PC-3 (cell line): ENCODE results near the gene WNT7A. TPM values are rescaled to one million over a fixed set of nuclear protein-coding genes. Genes with fewer than 3 reads are reported as not detected.

ENCODE experiments used
- ATAC-seq: fragments of 200-7000 bp; cut with Tn5 transposase; 2 replicates; pipeline ENCODE4 v1.9.1; 2020; ENCODE audit warnings: mild to moderate bottlenecking, moderate library complexity
- BruUV-seq: library from RNA; stranded (reverse); fragments of 400-500 nt; replicated peaks from 2 replicates; lab custom pipeline; 2021; lab: Mats Ljungman, UMichigan
- CTCF ChIA-PET: fragments of 300-600 bp; sonication (Branson Sonifier 250); formaldehyde crosslinking; loops from one replicate; lab custom pipeline; 2022; ENCODE audit warnings: antibody characterized with exemption; lab: Charles Lee
- POLR2A ChIA-PET: fragments of 300-600 bp; sonication (Branson Sonifier 250); formaldehyde crosslinking; loops from one replicate; lab custom pipeline; 2022; ENCODE audit warnings: antibody characterized with exemption; ENCODE audit not compliant: unreplicated experiment; lab: Charles Lee
- DNase-seq: peaks from one replicate; pipeline ENCODE4 v3.0.0-alpha.2; 2015
- H2AFZ ChIP-seq: fragments of 300-600 bp; sonication (generic); 2 replicates; pipeline ENCODE4 v1.6.0; 2016; ENCODE audit warnings: antibody characterized with exemption, low read length
- H3F3A ChIP-seq: fragments of 300-600 bp; sonication (generic); one replicate; pipeline ENCODE4 v1.6.0; 2017; ENCODE audit warnings: antibody characterized with exemption, low read length, control low read depth, mild to moderate bottlenecking; ENCODE audit not compliant: unreplicated experiment
- H3K27ac ChIP-seq: fragments of 300-600 bp; sonication (generic); 2 replicates; pipeline ENCODE4 v1.5.1; 2016; ENCODE audit warnings: mild to moderate bottlenecking, low read length
- H3K27me3 ChIP-seq: fragments of 300-600 bp; sonication (generic); 2 replicates; pipeline ENCODE4 v1.6.1; 2016; ENCODE audit warnings: low read length, mixed read lengths
- H3K36me3 ChIP-seq: fragments of 300-600 bp; sonication (generic); 2 replicates; pipeline ENCODE4 v1.6.1; 2016; ENCODE audit warnings: low read depth, mixed run types, low read length, mixed read lengths
- H3K4me1 ChIP-seq: fragments of 300-600 bp; sonication (generic); 2 replicates; pipeline ENCODE4 v1.5.1; 2016; ENCODE audit warnings: low read length; ENCODE audit not compliant: insufficient read depth
- H3K4me2 ChIP-seq: fragments of 300-600 bp; sonication (generic); 2 replicates; pipeline ENCODE4 v1.6.0; 2016; ENCODE audit warnings: low read length
- H3K4me3 ChIP-seq: fragments of 300-600 bp; sonication (generic); 2 replicates; pipeline ENCODE4 v1.5.1; 2016; ENCODE audit warnings: mild to moderate bottlenecking, low read length, mixed read lengths
- H3K79me2 ChIP-seq: fragments of 300-600 bp; sonication (generic); 2 replicates; pipeline ENCODE4 v1.6.1; 2017; ENCODE audit warnings: low read length, mixed read lengths
- H3K9ac ChIP-seq: fragments of 300-600 bp; sonication (generic); 2 replicates; pipeline ENCODE4 v1.6.0; 2016; ENCODE audit warnings: mild to moderate bottlenecking, low read length
- H3K9me2 ChIP-seq: fragments of 300-600 bp; sonication (generic); replicated peaks from 2 replicates; pipeline ENCODE4 v1.6.1; 2016; ENCODE audit warnings: mixed run types, low read length, mixed read lengths
- H3K9me3 ChIP-seq: fragments of 300-600 bp; sonication (generic); 2 replicates; pipeline ENCODE4 v1.6.1; 2016; ENCODE audit warnings: low read length, mixed read lengths
- H4K20me1 ChIP-seq: fragments of 300-600 bp; sonication (generic); 2 replicates; pipeline ENCODE4 v1.6.1; 2016; ENCODE audit warnings: low read length, mixed read lengths
- CTCF ChIP-seq: fragments of 300-600 bp; sonication (generic); conservative IDR thresholded peaks from 2 replicates; pipeline ENCODE4 v1.5.1; 2017; ENCODE audit warnings: antibody characterized with exemption, low read depth, mild to moderate bottlenecking, low read length
- EZH2 ChIP-seq: fragments of 300-600 bp; sonication (generic); IDR thresholded peaks from one replicate; pipeline ENCODE4 v1.6.1; 2017; ENCODE audit warnings: antibody characterized with exemption, mild to moderate bottlenecking, low read length; ENCODE audit not compliant: unreplicated experiment
- EZH2phosphoT487 ChIP-seq: fragments of 300-600 bp; sonication (generic); IDR thresholded peaks from 2 replicates; pipeline ENCODE4 v1.6.1; 2018; ENCODE audit warnings: mild to moderate bottlenecking, antibody characterized with exemption, low read length, borderline replicate concordance
- intact Hi-C: fragments of 100-400 bp; cut with micrococcal nuclease; formaldehyde crosslinking; loops from 2 replicates; pipeline ENCODE4 v1.9.0; 2023
- total RNA-seq: library from RNA; depleted of rRNA; stranded (reverse); fragments of >200 nt; gene quantifications from 2 replicates; pipeline ENCODE4 v1.2.3, GENCODE V29; 2014

Gene WNT7A
- total RNA-seq, 1 experiment from 2014 or later, result 16.2 TPM

GRCh38 chr3:13898346-13898745 lies 18.5 kb upstream of the WNT7A start:
- DNase-seq, result no peak
- Histone ChIP-seq H3K9me3 (peaks cover 31% of the 10 kb centered on the region), H3K27ac (no peak overlapping the region), H3K27me3 (no peaks in the 10 kb centered on the region), H3K36me3 (no peaks in the 10 kb centered on the region), H3K9ac (no peak overlapping the region), H3K4me1 (peaks cover 18% of the 10 kb centered on the region), H3K9me2 (no peaks in the 10 kb centered on the region), H3K4me2 (no peak overlapping the region), H3K4me3 (no peak overlapping the region), H3K79me2 (no peaks in the 10 kb centered on the region), H3F3A (no peaks in the 10 kb centered on the region), H2AFZ (no peak overlapping the region), H4K20me1 (no peaks in the 10 kb centered on the region)
- intact Hi-C loops, result no loop called here
- TF ChIP-seq EZH2, result no peak
- TF ChIP-seq EZH2phosphoT487, result no peak
- TF ChIP-seq CTCF, result no peak
- POLR2A ChIA-PET, result interaction anchor here (0.6 kb wide), 1 partner anchor 249 kb away, joined by 3 read pairs; no protein-coding TSS in a partner anchor
- no TSS peak for BruUV-seq
- CTCF ChIA-PET, result no interaction called here
- no peak for ATAC-seq

GRCh38 chr3:13896473-13897154 lies 16.7 kb upstream of the WNT7A start:
- H3K27ac ChIP-seq, result no peak overlapping the region
- no peaks in the 10 kb centered on the region for H3K79me2 ChIP-seq
- BruUV-seq, result no TSS peak
- ChIA-PET CTCF (interaction anchor here (0.5 to 1.8 kb wide), 19 partner anchors 11 to 1116 kb away, joined by 3 to 15 read pairs (median 4); partner anchors contain the start of genes CHCHD4 and TMEM43), POLR2A (interaction anchor here (0.7 kb wide), 2 partner anchors 46 to 446 kb away, joined by 4 read pairs; no protein-coding TSS in a partner anchor)
- no peaks in the 10 kb centered on the region for H3K36me3 ChIP-seq
- peaks cover 18% of the 10 kb centered on the region for H3K4me1 ChIP-seq
- H3K9me2 ChIP-seq, result no peaks in the 10 kb centered on the region
- no peak overlapping the region for H3K9ac ChIP-seq
- peak overlapping the region; percentile 99 for H3K4me2 ChIP-seq
- no peaks in the 10 kb centered on the region for H4K20me1 ChIP-seq
- H2AFZ ChIP-seq, result peak overlapping the region; percentile 99
- intact Hi-C loops, result loop anchor here (1.0 to 2.0 kb wide), 5 partner anchors 31 to 304 kb away; partner anchors contain the start of genes CHCHD4, LSM3, TMEM43 and XPC
- peak overlapping the region; percentile 79 for H3K4me3 ChIP-seq
- no peaks in the 10 kb centered on the region for H3F3A ChIP-seq
- H3K27me3 ChIP-seq, result no peaks in the 10 kb centered on the region
- ATAC-seq (peak; percentile 59), DNase-seq (peak; percentile 90)
- TF ChIP-seq EZH2 (no peak), EZH2phosphoT487 (no peak), CTCF (peak; percentile 94)
- peaks cover 14% of the 10 kb centered on the region; the same call in 1 of the 2 replicates for H3K9me3 ChIP-seq
